HS-5 (cell line): ENCODE measurements around the gene DLG5.

ENCODE experiments used
- DNase-seq: peaks from one replicate; pipeline ENCODE4 v3.0.0-alpha.2; 2012; ENCODE audit warnings: low read depth

The DLG5 gene

DNA sequence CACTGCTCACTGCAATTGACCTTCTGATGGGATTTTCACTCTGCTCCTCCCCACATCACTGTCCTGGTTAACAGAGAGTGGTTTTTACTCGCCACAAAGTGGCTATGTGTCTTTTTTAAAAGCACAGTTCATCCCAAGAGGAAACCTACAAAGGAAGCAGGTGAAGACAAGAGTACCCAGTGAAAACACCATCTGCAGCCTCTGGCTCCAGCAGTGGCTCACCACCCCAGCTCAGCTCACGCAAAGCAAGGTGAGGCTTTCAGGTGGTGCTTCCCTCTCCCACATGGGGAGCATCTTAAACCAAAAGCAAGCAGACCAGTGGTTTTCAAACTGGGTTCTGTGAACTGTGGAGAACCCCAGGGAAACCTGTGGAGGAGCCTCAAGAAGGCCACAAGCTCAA, 14.0 kb downstream of the DLG5 start:
- DNase-seq, result no peak

DNA sequence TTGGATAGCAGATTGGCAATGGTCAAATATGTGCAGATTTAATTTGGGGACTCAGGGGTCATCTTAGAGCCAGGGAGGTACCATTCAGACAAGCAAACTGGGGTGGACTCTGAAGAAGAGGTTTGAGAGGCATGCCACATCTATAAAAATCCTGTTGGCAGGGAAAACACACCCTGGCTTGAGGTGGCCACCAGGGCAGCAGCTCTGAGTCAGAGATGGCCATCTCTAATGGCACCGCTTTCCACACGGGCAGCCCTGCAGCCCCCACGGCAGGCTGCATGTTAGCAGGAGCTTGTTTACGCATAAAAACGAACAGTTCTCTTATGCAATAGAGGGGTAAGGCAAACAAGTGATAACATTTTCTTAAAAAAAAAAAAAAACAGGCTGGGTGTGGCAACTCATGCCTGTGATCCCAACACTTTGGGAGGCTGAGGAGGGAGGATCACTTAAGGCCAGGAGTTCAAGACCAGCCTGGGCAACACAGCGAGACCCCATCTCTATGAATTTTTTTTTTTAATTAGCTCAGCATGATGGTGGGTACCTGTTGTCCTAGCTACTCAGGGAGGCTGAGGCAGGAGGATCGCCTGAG, 14.9 kb downstream of the DLG5 start:
- no peak for DNase-seq

DNA sequence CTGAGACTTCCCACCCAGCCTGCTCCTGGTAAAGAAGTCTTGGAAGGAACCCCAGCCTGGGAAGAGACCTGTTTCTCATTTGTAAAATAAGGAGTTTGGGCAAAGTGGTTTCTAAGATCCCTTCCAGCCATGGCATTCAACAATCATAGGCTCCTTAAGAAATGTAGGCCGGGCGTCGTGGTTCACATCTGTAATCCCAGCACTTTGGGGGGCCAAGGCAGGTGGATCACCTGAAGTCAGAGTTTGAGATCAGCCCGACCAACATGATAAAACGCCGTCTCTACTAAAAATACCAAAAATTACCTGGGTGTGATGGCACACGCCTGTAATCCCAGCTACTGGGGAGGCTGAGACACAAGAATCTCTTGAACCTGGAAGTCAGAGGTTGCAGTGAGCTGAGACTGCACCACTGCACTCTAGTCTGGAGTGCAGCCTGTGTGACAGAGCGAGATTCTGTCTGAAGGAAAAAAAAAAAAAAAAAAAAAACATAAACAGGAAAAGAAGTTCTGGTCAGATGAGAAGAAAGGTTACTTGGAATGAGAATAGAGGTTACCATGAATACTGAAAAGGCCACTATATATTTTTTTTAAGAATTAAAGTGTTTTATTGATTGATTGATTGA, 15.9 kb downstream of the DLG5 start:
- no peak for DNase-seq

DNA sequence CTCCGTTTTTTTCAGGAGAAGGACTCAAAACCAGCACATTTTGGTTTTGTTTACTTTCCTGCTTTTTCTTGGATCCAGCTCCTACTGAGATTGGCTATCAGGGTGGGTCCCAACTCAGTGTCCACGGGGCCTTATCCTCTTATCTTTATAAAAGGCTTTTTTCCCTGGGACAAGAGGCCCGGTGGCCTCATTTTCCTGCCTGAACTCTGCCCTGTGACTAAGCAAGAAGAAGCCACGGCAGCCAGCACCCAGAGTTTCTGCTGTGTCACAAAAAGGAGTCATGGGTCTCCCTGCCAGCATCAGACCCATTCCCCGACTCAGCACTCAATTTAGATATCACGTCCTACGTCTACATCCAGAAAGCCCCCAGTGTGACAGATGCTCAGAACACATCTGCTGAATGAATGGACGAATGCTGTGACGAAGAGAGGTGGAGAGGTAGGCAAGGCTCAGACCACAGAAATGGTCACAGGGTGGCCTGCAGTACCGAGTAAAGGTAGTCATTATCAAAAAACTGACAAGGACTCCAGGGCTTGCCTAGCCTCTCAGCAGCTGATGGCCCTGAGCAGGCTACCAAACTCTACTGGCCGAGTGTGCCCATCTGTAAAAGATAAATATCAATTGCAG, 16.7 kb downstream of the DLG5 start:
- DNase-seq, result no peak

DNA sequence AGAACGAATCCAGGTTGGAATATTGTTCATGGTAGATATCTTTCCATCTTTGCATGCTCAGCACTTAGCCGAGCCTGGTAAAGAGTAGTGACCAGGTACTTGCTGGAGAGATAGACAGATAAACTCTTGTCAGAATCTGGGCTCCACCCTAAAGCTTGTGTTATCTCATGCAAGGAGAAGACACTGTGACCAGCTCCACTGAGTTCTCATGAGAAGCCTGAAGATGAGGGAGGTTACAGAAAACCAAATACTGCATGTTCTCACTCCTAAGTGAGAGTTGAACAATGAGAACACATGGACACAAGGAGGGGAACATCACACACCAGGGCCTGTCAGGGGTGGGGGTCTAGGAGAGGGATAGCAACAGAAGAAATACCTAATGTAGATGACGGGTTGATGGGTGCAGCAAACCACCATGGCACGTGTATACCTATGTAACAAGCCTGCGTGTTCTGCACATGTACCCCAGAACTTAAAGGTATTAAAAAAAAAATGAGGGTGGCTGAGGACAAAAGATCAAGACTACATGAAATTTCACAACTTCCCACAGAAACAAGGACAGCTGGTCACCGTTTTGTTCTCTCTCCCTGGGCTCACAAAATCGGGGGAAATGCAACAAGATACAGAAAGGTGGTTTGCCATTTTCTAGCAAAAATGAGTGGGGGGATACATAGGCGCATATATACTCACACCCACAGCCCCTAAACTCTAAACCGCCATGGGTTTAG, 17.4 kb downstream of the DLG5 start:
- DNase-seq, result no peak

DNA sequence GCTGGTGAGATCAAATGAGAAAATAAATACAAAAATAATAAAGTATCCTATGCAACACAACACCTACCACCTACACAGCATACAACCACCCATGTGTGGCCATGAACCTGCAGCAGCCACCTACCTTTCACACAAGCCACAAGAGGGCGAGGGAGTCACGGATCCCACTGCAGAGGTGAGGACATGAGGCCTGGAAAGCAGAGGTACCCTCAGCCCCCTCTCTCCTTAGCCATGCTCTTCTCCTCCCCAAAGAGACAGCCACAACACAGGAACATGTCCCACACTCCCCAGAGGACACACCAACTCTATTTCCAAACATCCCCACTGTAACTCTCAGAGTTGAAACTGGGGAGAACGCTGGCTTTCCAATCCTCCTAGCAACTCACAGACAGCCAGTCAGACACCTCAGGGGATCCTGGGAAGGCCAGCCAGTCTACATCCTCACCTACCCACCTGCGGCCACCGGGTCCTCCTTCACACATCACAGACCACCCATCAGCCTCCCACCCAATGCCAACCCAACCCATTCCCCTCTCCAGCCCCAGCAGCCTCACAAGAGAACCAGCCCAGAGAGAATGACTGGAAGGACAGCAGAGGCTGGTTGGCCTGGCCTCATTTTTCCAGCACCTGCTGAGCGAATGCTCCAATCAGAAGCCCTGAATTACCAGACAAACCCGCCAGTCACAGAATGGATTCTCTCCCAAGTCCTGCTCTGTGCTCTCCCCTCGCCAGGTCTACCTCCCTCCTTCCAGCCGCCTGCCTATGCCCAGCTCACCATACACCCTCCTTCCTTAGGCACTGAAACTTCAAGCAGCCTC, 18.4 kb downstream of the DLG5 start:
- no peak for DNase-seq

DNA sequence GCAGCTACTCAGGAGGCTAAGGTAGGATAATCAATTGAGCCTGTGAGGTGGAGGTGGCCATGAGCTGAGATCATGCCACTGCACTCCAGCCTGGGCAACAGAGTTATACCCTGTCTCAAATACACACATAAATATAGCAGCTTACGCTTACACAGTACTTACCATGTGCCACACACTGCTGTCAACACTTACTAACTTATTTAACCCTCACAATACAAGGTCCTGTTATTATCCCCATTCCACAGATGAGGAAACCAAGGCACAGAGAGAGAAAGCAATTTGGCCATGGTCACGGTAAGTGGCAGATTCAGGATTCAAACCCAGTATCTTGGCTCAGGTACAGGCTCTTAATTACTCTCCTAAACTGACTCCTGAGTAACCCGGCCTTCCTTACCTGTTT, 19.1 kb downstream of the DLG5 start:
- no peak for DNase-seq

DNA sequence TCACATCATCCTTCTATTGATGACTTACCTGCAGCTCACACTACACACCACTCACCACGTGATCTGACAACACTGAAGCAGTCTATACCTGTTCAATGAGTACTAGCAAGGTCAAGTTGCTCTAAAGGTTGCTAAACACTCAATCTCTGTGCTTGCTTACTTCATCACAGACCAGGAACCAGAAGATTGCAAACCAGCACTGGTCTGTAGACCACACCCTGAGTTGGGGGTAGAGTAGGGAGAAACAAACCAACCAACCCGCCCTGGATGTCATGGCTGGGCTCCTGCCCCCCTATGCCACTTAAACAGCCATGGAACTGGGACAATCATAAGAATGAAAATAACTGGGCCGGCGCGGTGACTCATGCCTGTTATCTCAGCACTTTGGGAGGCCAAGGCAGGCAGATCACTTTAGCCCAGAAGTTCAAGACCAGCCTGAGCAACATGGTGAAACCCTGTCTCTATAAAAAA, 19.6 kb downstream of the DLG5 start:
- DNase-seq, result no peak

DNA sequence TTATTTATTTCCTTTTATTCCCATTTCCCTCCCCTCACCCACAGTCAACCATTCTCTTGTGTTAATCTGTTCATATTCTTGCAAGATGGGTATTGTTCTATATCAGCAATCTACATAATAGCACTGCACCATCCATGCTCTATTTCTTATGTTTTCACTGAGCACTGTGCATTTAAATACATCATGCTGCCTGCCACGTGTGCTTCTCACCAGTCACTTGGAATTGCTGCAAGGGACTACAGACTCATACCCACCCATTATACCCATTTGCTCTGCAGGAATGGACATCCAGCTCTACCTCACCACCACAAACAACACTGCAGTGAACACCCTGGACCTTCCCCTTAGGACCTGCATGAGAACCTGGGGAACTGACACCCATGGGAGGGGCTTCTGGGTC, 20.8 kb downstream of the DLG5 start:
- DNase-seq, result no peak

DNA sequence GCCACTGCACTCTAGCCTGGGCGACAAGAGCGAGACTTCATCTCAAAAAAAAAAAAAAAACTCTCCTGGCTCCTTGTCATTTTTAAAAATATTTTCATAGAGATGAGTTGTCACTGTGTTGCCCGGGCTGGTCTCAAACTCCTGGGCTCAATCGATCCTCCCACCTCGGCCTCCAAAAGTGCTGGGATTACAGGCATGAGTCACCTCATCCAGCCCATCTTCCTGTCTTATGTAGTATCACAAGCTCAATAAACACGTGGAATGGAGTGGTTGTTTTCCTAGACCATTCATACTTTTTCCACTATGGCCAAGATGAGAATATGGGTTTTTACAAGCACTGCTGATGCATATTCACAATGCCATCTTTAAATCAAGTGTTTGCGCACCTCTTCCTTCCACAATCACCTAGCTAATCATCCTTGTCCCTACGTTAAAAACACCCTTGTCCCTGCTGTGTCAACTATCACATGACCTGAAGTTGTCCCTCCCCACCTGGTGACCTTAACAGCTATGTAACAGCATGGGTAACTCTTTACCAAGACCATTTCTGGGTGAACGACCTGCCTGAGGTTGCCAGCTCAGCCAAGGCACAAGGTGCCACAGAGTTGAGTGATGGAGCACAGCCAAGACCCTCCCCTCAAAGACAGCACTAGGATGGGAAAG, 21.3 kb downstream of the DLG5 start:
- DNase-seq, result no peak

DNA sequence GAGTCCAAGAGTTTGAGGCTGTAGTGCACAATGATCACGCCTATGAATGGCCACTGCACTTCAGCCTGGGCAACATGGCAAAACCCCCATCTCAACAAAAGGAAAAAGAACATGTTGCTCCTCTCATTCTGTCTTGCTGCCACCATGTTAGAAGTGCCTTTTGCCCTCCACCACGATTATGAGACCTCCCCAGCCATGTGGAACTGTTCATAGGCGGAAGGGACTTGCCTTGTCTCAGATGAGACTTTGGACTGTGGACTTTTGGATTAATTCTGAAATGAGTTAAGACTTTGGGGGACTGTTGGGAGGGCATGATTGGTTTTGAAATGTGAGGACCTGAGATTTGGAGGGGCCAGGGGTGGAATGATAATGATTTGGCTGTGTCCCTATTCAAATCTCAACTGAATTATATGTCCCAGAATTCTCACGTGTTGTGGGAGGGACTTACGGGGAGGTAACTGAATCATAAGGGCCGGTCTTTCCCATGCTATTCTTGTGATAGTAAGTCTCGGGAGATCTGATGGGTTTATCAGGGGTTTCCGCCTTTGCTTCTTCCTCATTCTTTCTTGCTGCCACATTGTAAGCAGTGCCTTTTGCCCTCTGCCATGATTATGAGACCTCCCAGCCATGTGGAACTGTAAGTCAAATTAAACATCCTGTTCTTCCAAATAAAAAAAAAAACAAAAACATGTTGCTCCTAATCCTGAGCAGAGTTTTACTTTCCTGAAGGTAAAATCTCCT, 22.3 kb downstream of the DLG5 start:
- DNase-seq, result no peak

DNA sequence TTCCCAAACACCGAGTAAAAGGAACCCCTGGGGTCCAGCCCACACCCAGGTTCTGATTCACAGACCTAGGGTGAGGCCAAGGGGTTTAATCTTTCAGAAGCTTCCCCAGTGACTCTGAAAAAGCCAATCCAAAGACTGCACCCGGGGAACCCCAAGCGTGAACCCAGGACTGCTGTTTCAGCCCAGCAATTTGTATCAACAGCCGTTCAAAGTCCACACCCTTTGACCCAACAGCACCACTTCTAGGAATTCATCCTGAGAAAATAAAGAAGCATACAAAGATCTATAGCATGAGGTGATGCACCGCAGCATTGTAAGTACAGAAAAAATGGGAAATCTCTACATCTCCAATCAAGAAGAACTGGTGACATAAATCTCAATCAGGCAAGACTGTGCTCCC, 24.4 kb downstream of the DLG5 start:
- DNase-seq, result no peak

DNA sequence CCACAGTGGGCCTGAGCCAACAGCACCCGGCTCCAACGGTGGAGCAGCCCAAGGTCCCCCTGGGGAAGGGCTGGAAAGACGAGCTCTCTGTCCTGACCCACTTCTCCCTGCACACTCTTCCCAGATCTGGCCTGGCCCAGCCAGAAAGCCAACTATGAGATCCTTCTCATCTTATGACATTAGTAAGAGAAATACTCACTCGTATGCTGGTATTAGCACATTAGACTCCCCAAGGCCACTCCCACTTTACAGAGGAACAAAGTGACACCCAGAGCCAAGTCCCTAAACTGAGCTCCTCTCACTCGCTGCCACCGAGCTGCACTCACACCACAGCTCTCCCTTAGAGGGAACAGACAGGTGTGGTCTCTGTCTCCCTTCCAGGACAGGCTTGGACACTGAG, 24.8 kb downstream of the DLG5 start:
- DNase-seq, result no peak

DNA sequence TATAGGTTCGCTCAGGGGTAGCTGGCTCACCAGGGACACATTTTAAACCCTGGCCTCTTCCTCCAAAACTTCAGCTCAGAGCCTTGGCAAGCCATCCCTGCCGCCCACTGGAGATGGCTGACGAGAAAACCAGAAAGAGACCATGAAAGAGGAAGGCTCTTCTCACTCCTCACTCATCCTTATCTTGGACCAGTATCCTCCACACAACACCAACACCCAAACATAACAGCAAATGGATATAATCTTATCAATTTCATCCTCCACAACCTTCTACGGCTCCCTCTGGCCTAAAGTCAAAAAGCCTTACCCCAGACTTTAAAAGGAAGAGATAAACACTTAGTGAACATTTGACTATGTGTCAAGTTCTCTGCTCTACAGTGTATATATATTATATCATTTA, 26.9 kb downstream of the DLG5 start:
- DNase-seq, result no peak

DNA sequence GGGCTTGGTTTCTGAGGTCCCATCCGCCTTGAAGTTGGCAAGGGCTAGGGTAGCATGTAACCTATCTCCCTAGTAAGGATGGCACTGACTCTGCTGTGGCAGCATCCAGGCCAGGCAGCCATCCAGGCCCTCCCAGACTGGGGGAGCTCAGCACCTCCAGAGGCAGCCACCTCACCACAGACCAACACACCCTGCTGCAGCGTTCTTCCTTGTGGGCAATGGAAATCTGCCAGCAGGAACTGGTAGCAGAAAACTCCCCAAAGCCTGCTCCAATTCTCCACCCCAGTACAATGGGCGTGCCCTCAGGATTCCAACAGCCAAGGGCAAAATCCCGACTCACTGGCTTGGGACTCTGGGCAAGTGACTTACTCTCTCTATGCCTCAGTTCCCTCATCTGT, 27.5 kb downstream of the DLG5 start:
- DNase-seq, result peak; percentile 67

DNA sequence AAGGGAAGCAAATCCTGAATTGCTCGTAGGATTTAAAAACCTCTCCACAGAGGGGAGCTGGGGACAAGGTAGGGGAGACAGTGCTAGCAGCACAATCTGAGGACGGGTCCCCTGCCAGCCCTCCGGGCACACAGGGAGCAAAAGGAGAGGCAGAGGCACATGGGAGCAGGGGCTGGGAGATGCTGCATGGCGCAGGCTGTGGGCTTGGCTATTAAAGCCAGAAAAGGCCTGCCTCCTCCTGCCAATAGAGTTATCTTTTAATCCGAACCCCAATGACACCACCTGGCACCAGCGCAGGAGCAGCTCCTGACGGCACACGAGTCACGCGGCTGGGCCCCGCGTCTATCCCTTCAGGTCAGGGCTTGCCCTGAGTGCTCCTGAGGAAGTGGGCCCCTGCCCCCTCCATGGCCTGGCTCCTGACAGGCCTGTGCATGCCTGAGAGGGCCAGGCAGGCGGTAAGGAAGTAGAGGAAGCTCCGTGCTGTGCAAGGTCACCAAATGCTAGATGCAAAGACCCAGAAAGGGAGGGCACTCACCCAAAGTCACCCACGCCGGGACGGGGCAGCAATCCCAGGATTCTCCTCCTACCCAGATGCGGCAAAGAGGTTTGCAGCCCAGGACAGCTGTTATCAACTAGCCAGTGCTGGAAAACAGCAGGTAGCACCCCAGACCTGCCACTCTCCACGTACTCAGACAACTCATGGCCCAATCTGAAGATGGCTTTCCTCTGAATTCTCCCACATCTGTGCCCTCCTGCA, 28.1 kb downstream of the DLG5 start:
- no peak for DNase-seq

DNA sequence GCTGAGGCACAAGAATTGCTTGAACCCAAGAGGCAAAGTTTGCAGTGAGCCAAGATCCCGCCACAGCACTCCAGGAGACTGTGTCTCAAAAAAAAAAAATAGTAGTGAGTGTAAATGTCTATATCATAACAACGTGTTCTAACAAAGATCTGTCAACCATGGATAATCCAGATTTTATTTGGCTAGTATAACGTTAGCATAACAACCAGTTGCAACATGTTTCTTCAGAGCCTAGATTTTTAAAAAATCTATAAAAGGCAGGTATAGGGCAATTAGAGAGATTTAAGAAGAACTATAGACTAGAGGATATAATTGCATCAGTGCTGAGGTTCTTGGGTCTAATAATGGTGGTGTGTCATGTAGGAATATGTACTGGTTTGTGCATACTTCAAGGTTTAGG, 30.5 kb downstream of the DLG5 start:
- no peak for DNase-seq

DNA sequence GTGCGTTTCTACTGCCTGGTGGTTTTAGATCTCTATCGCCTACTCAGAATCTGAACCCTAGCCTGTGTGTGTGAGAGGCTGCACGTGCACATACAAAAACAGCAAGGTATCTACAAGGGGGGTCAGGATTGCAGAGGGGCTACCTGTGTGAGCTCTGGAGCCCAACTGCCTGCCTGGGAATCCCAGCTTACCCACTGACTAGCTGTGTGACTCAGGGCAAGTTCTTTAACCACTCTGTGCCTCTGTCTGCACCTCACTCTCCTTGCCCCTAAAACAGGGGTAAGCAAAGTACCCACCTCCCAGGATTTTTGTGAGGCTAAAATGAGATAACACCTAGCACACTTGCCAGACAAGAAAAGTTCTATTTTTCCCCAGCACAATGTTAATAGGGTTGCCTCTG, 32.5 kb downstream of the DLG5 start:
- DNase-seq, result no peak

DNA sequence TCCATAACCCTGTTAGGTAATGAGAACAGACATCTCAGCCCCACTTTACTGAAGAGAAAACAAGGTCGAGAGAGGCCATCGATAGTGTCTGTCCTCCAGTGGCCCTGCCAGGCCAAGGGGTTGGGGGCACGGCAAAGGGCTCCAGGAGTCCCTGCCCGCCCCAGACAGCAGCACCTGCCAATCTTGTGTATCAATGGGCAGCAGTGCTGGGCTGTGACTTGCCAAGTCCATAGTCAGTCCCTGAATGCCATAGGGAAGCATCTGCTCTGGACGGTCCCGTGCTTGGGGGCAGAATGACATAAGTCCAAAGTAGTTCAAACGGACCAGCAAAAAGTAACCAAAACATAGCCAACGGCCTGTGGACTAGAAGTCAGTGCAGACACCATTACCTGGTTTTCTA, 33.2 kb downstream of the DLG5 start:
- DNase-seq, result no peak

DNA sequence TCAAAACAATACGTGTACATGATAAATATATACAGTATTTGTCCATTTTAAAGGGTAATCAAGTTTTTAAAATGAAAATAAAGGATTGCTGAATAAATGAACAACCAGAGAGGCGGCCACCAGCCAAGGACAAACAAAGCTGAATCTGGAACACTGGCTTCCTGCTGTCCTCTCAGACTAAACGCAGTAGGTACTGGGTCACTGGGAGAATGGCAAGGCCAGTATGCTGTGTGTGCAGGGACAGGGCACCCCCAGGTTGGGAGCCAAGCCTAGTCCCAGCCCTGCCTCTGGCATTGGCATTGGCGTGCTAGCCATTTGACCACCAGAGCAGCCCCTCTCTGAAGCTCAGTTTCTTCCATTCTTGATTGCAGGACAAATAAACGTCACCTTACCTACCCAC, 33.8 kb downstream of the DLG5 start:
- no peak for DNase-seq
